Kasumi-1 (cell line): ENCODE results near the gene FBXL4.

Experiments used
- DNase-seq, 2 experiments: peaks; one replicate each; lab custom pipeline; 2025; lab: John Stamatoyannopoulos, UW

Gene FBXL4

GRCh38 chr6:98947411-98948292 lies at the start of gene FBXL4:
FBXL4 (minus strand) TSS chr6:98947946; CDS start chr6:98926988, 20,958 bp downstream.
- peak; percentile 68 to 73 for DNase-seq

DNA sequence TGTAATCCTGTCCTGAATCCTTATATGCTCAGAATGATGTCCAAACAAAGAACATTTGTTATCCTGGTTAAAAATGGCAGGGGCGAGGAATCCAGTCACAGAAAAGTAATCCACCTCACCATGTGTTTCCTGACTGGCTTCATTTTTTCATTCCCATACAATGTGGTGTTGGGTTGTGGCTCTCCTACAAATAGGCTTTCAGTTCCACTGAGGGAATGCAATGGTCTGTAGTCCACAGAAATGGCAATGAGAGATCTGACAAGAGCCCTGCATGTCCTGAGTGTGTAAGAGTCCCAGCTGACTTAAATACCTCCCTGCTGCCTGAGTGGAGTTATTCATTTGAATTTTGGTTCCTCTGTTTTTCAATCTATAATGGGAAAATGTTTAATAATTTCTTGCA lies 47.4 kb upstream of the FBXL4 start:
- DNase-seq = no peak

GRCh38 chr6:98992535-98992934 lies 44.8 kb upstream of the FBXL4 start:
- DNase-seq = no peak

GRCh38 chr6:98986071-98986615 lies 38.4 kb upstream of the FBXL4 start:
- DNase-seq = no peak

- no peak for DNase-seq
Measured at GRCh38 chr6:98985391-98985790, 37.6 kb upstream of the FBXL4 start.

DNA sequence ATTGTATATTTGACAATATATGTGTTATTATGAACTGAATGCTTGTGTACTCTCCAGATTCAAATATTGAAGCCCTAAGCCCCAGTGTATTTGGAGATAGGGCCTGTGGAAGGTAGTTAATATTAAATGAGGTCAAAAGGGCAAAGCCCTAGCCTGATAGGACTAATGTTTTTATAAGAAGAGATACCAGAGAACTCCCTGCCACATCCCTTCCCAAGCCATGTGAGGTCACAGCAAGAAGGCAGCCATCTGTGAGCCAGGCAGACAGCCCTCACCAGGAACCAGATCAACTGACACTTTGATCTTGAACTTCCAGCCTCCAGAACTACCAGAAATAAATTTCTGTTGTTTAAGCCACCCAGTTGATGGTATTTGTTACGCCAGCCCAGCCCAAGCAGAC lies 36.4 kb upstream of the FBXL4 start:
- DNase-seq = no peak

DNA sequence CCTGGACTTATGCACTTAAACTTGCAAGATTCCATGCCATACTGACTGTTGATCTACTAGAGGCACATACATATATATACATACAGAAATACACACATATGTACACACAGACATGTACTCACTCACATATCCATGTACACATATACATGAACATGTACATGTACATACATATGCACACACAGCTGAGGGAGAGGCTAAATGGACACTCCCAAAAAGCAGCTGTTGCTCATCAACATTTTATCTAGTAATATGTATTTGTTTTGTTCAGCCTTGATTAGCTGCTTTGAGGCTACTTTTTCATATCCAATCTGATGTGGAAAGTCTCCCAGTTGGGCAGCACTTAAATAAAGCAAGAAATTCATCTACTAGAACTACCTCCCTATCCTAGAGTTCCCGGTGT lies 33.7 kb upstream of the FBXL4 start:
- no peak for DNase-seq

GRCh38 chr6:98980819-98981218 lies 33.1 kb upstream of the FBXL4 start:
- DNase-seq = no peak

- no peak for DNase-seq
Measured at GRCh38 chr6:98977671-98978292, 30.0 kb upstream of the FBXL4 start.

DNA sequence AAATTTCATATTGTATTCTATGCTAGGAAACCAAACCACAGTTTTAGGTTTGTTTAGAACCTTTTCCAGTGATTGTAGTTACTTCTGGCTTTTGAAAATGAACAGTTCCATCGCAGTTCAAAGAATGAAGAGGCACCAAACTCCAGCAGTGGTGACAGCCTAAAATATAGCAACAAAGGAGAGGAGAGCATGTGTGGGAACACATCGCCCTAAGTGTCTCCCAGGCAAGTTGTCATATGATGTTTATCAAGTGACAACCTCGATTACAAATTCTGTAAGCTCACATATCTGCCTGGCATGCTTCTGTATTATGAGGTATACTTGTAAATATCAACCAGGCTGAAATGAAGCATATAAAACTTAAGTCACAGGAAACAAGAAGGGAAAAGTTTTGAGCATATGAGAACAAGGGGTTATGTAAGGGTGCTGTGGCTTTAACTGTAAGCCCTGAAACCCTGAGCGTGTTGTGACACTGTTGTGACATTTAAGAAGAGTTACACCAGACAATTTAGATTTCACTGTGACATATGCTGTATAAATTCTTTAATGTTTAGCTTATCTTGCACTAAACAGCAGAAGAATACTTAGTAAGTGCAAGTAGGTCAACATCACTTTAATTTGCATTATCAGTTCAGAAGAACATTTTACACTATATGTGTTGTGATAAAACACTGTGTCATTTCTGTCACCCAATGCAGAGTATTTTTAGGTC lies 29.1 kb upstream of the FBXL4 start:
- no peak for DNase-seq

- DNase-seq = no peak
Measured at GRCh38 chr6:98975421-98975820, 27.7 kb upstream of the FBXL4 start.

DNA sequence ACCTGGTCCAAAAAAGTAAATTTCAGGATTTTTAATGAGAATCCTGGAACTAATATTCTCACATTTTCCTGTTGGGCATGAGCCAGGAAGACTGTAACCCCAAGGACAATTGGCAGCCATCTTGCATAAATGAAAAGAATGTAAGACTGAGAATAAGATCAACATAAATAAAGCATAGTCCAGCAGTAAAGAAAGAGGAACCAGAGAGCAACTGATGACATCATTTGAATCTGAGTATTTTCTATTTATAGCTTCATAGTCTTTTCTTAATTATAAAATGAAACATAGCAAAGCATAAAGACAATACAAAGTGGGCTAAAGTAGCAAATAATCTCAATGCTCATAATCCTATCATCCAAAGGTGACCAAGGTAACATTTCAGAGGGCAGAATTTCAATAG lies 26.6 kb upstream of the FBXL4 start:
- DNase-seq = no peak

GRCh38 chr6:98973571-98973970 lies 25.8 kb upstream of the FBXL4 start:
- DNase-seq = no peak

DNA sequence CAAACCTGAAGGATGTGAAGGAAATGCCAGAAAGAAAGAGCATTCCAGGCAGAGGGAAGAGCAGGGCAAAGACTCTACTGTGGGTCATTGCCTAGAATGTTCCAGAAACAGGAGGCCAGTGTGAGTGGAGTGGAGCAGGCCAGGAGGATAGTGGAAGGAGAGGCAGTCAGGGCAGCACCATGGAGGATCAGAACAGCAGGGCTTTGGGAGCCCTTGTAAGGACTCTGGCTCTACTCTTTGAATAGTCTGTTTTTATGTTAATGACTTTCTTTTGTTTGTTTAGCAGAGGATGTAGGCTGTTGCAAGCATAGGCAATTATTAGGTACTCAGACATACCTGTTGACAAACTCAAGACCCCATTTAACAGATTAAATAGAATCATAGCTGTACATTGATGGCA lies 23.6 kb upstream of the FBXL4 start:
- DNase-seq = no peak

GRCh38 chr6:98970469-98970868 lies 22.7 kb upstream of the FBXL4 start:
- no peak for DNase-seq

DNA sequence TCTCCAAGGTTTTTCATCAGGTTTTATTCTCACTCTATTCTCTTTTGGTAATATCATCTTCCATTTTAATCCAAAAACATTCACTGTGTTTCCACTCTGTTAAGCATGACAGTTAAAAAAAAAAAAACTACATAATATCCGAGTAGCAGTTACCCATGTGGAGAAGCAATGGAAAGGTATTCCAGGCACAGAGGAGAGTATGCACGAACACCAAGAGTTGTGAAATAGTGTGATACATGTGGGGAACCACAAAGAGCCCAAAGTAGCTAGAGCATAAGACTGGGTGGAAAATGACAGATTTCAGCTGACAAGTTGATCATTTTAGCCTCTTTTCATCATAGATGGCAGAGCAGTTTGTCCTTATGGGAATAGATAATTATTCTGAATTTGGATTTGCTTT lies 19.9 kb upstream of the FBXL4 start:
- no peak for DNase-seq

GRCh38 chr6:98959631-98960030 lies 11.9 kb upstream of the FBXL4 start:
- no peak for DNase-seq

DNA sequence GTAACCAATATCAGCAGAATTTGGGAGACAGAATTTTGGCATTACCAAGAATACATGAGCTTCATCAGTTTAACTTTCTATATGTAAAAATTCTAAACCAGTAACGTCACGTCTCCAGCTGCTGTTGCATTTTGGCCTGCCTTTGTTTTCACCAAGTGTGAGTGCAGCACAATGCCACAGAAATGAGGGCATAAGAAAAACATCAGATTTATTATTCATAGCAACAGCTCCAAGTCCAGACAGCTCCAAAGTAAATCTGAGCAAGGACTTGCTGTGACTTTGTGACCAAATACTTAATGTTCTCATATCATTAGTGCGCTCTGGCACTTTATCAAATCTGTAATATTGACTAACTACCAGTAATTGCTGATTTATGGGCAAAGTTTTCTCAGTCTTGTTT lies 11.0 kb upstream of the FBXL4 start:
- no peak for DNase-seq

DNA sequence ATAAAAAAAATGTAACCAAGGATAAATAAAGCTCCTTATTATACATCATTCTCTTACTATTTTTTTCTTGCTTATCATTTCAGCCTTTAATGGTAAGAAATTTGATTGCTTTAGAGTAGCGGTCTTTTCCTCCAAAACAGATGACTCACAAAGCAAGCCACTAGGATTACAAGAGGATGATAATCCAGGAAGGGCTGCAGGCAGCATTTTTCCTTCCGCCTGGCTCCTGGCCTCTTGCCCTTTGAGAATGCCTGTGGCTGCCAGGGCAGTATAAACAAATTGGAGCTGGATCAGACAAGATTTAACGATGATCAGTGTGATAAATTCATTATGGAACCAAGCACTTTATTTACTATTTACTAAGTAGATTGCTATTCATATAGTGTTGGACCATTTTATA lies 9.7 kb upstream of the FBXL4 start:
- no peak for DNase-seq

- no peak for DNase-seq
Measured at GRCh38 chr6:98949589-98949988, 1.8 kb upstream of the FBXL4 start.

DNA sequence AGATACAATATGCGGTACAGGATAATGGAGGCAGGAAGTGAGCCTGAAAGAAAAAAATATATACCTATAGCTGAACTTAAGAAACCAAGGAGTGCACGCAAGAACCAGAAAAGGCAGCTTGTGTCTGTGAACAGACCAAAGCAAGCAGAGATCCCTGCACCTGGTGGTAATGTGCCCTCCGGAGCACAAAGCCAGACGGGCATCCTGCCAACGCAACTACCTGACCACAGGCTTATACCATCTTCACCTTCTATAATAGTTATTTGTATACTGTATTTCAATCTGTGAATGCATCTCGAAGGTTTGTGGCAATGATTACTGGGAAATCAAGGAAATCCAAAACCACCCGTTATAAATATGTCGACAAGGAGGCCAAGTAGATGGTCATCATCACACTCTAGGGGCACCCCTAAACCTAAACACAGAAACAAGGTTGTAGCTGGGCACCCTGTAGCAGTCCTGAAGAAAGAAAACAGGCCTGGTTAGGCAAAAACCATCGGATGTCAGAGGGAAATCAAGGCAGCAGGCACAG lies 801 bp downstream of the FBXL4 start:
- DNase-seq = peak; percentile 40 to 45

- no peak for DNase-seq
Measured at GRCh38 chr6:98946266-98946878, 1.4 kb downstream of the FBXL4 start.
